Esophagus muscularis mucosa (tissue), 4 donors: Measurements from ENCODE around the gene NAT14. TPM values are rescaled to one million over a fixed set of nuclear protein-coding genes. Genes with fewer than 3 reads are reported as not detected.
A peak's percentile ranks its signal among the peaks of the same experiment; 100 is the strongest.

Experiments used
- DNase-seq: peaks from one replicate; pipeline ENCODE4 v3.0.0-alpha.2; 2017; ENCODE audit errors: extremely low spot score
- H3K27ac ChIP-seq, 4 donors: fragments of 200-600 bp; sonication (generic); replicated peaks in 1 of 4; 1 replicate in 3 of 4; 2 replicates in 1 of 4; pipeline ENCODE4 v1.5.1; 2016 to 2019; ENCODE audit warnings: mild to moderate bottlenecking in 1 of 4
- H3K27me3 ChIP-seq, 4 donors: fragments of 200-600 bp; sonication (generic); one replicate each; pipeline versions ENCODE4 v1.5.1 to v1.6.0; 2016 to 2019
- H3K36me3 ChIP-seq, 4 donors: fragments of 200-600 bp; sonication (generic); one replicate each; pipeline ENCODE4 v1.5.1; 2016 to 2019
- H3K4me1 ChIP-seq, 4 donors: fragments of 200-600 bp; sonication (generic); one replicate each; pipeline ENCODE4 v1.5.1; 2016 to 2019
- H3K4me3 ChIP-seq, 4 donors: fragments of 200-600 bp; sonication (generic); 1 replicate in 2 of 4; 2 replicates in 2 of 4; pipeline ENCODE4 v1.5.1; 2016 to 2019; ENCODE audit warnings: mild to moderate bottlenecking in 4 of 4, moderate library complexity in 1 of 4
- H3K9me3 ChIP-seq, 4 donors: fragments of 200-600 bp; sonication (generic); 1 replicate in 3 of 4; 2 replicates in 1 of 4; pipeline ENCODE4 v1.5.1; 2016 to 2019
- CTCF ChIP-seq, 3 experiments: fragments of 200-600 bp in 2 of 3; fragments of 450-650 bp in 1 of 3; sonication (generic) in 2 of 3; IDR thresholded peaks; one replicate each; pipeline ENCODE4 v1.5.1; 2017 to 2019; ENCODE audit warnings: antibody characterized with exemption in 3 of 3, mild to moderate bottlenecking in 2 of 3, moderate library complexity in 1 of 3
- EP300 ChIP-seq: sonication (generic); formaldehyde crosslinking; IDR thresholded peaks from one replicate; pipeline ENCODE4 v1.6.1; 2017; ENCODE audit warnings: antibody characterized with exemption
- POLR2A ChIP-seq: fragments of 450-650 bp; IDR thresholded peaks from one replicate; pipeline ENCODE4 v1.6.1; 2017; ENCODE audit warnings: antibody characterized with exemption, moderate library complexity, mild to moderate bottlenecking, low read depth
- POLR2AphosphoS5 ChIP-seq, 2 donors: sonication (generic); formaldehyde crosslinking; IDR thresholded peaks; one replicate each; pipeline ENCODE4 v1.6.1; 2017; ENCODE audit warnings: antibody characterized with exemption in 2 of 2
- WGBS: methylation state at CpG from one replicate; pipeline ENCODE4 v1.1.5; 2018; 5-methylcytosine and 5-hydroxymethylcytosine counted together
- intact Hi-C: fragments of 100-400 bp; cut with DNase I; formaldehyde crosslinking; loops from one replicate; pipeline ENCODE4 v1.15.1; 2023
- total RNA-seq, 4 donors: library from RNA; depleted of rRNA; stranded (reverse); fragments of >200 nt; gene quantifications; one replicate each; pipeline versions ENCODE4 v1.1.0 to v1.2.1, GENCODE V29; 2016

Gene NAT14
- total RNA-seq = 10 to 100 TPM in 3 of 4 donors, 1 to 10 TPM in 1; 5.8 to 14.2 (median 10.2) TPM

- peak within 1 kb of the TSS; percentile 93 to 98 (median 96) for H3K27ac ChIP-seq
- DNase-seq = no peak
- H3K4me3 ChIP-seq = peak within 1 kb of the TSS; percentile 58 to 73 (median 66)
- under 1% methylated on average over 36 of the region's 78 CpGs for WGBS
- H3K4me1 ChIP-seq = peaks cover 50 to 69% (median 65%) of the 10 kb centered on the region in 4 donors
- H3K36me3 ChIP-seq = peaks cover 18 to 33% (median 27%) of the 10 kb centered on the region in 4 donors
- intact Hi-C loops = no loop called here
- no peaks in the 10 kb centered on the region for H3K27me3 ChIP-seq
- H3K9me3 ChIP-seq = no peaks in the 10 kb centered on the region
- TF ChIP-seq CTCF (IDR thresholded peaks at IDR 0.05) (no peak), POLR2A (no peak), EP300 (no peak), POLR2AphosphoS5 (IDR thresholded peaks at IDR 0.05) (peak in 1 of 2 donors; percentile 64)
Observed at GRCh38 chr19:55484593-55485438, at the start of gene NAT14. Gene NAT14, plus strand, starts transcription at chr19:55485188. Its CDS starts 521 bp downstream, at chr19:55485709.

GRCh38 chr19:55436847-55437246, 48.1 kb upstream of the NAT14 start:
- peaks cover 12 to 93% (median 64%) of the 10 kb centered on the region in 4 donors for H3K27me3 ChIP-seq
- no peak overlapping the region for H3K27ac ChIP-seq
- 46% methylated on average over 4 of the region's 8 CpGs for WGBS
- DNase-seq = no peak
- TF ChIP-seq POLR2A (no peak), POLR2AphosphoS5 (IDR thresholded peaks at IDR 0.05) (no peak), EP300 (no peak)
- H3K9me3 ChIP-seq = no peaks in the 10 kb centered on the region
- H3K4me1 ChIP-seq = peaks cover 8 to 31% (median 18%) of the 10 kb centered on the region in 4 donors
- H3K4me3 ChIP-seq = no peak overlapping the region
- H3K36me3 ChIP-seq = no peaks in the 10 kb centered on the region
- intact Hi-C loops = no loop called here

- WGBS = 3% methylated on average over 16 of the region's 17 CpGs
- H3K4me3 ChIP-seq = no peak overlapping the region
- H3K27ac ChIP-seq = no peak overlapping the region
- no peaks in the 10 kb centered on the region for H3K9me3 ChIP-seq
- H3K4me1 ChIP-seq = peaks cover 10 to 37% (median 24%) of the 10 kb centered on the region in 4 donors
- intact Hi-C loops = no loop called here
- peaks cover 12 to 93% (median 64%) of the 10 kb centered on the region in 4 donors for H3K27me3 ChIP-seq
- H3K36me3 ChIP-seq = no peaks in the 10 kb centered on the region
- TF ChIP-seq POLR2A = no peak
- no peak for TF ChIP-seq CTCF (IDR thresholded peaks at IDR 0.05)
- TF ChIP-seq EP300 = no peak
- TF ChIP-seq POLR2AphosphoS5 (IDR thresholded peaks at IDR 0.05) = no peak
- DNase-seq = no peak
Observed at GRCh38 chr19:55437410-55437809, 47.6 kb upstream of the NAT14 start.

GRCh38 chr19:55439052-55439451, 45.9 kb upstream of the NAT14 start:
- no peak for TF ChIP-seq EP300
- TF ChIP-seq CTCF (IDR thresholded peaks at IDR 0.05) = no peak
- TF ChIP-seq POLR2AphosphoS5 (IDR thresholded peaks at IDR 0.05) = no peak
- no peak for TF ChIP-seq POLR2A
- Histone ChIP-seq H3K9me3 (no peaks in the 10 kb centered on the region), H3K4me3 (no peak overlapping the region), H3K36me3 (no peaks in the 10 kb centered on the region), H3K4me1 (peaks cover 10 to 40% (median 31%) of the 10 kb centered on the region in 4 donors), H3K27ac (no peak overlapping the region), H3K27me3 (peaks cover 5 to 93% (median 60%) of the 10 kb centered on the region in 4 donors)
- 76% methylated on average over 5 of the region's 5 CpGs for WGBS
- no peak for DNase-seq
- intact Hi-C loops = no loop called here

GRCh38 chr19:55440411-55441105, 44.4 kb upstream of the NAT14 start:
- Histone ChIP-seq H3K4me3 (no peak overlapping the region), H3K27me3 (peaks cover 5 to 100% (median 75%) of the 10 kb centered on the region in 4 donors), H3K36me3 (no peaks in the 10 kb centered on the region), H3K27ac (no peak overlapping the region), H3K9me3 (no peaks in the 10 kb centered on the region), H3K4me1 (peaks cover 10 to 40% (median 31%) of the 10 kb centered on the region in 4 donors)
- TF ChIP-seq POLR2A = no peak
- WGBS = 8% methylated on average over 20 of the region's 39 CpGs
- no peak for DNase-seq
- intact Hi-C loops = no loop called here
